KMS-11 (cell line): Measurements from ENCODE around the gene ARHGEF40.

Experiments
- H2AFZ ChIP-seq: fragments of 200-600 bp; sonication (generic); 2 replicates; pipeline ENCODE4 v1.6.1; 2016; ENCODE audit warnings: antibody characterized with exemption, mixed run types, low read depth
- H3K27ac ChIP-seq: fragments of 200-600 bp; sonication (generic); 2 replicates; pipeline ENCODE4 v1.6.1; 2016; ENCODE audit warnings: mild to moderate bottlenecking, mixed run types
- H3K27me3 ChIP-seq: fragments of 200-600 bp; sonication (generic); 2 replicates; pipeline ENCODE4 v1.6.1; 2017; ENCODE audit warnings: mild to moderate bottlenecking, low read depth, mixed run types, moderate library complexity; ENCODE audit not compliant: insufficient read depth
- H3K36me3 ChIP-seq: fragments of 200-600 bp; sonication (generic); 2 replicates; pipeline ENCODE4 v1.6.1; 2017; ENCODE audit warnings: mild to moderate bottlenecking, mixed run types; ENCODE audit not compliant: insufficient read depth
- H3K4me1 ChIP-seq: fragments of 200-600 bp; sonication (generic); 2 replicates; pipeline ENCODE4 v1.6.1; 2016; ENCODE audit warnings: mild to moderate bottlenecking, low read depth, mixed run types; ENCODE audit not compliant: poor library complexity, severe bottlenecking
- H3K4me2 ChIP-seq: fragments of 200-600 bp; sonication (generic); 2 replicates; pipeline ENCODE4 v1.7.0; 2016; ENCODE audit warnings: mild to moderate bottlenecking, mixed run types
- H3K4me3 ChIP-seq: fragments of 200-600 bp; sonication (generic); IDR thresholded peaks from 2 replicates; pipeline ENCODE4 v1.6.1; 2017; ENCODE audit warnings: low read depth, low read length, mixed read lengths; ENCODE audit not compliant: insufficient read depth
- H3K79me2 ChIP-seq: fragments of 200-600 bp; sonication (generic); 2 replicates; pipeline ENCODE4 v1.6.1; 2016; ENCODE audit warnings: low read depth, mixed run types; ENCODE audit not compliant: insufficient read depth
- H3K9ac ChIP-seq: fragments of 200-600 bp; sonication (generic); 2 replicates; pipeline ENCODE4 v1.6.1; 2016; ENCODE audit warnings: mild to moderate bottlenecking, mixed run types
- H4K20me1 ChIP-seq: fragments of 200-600 bp; sonication (generic); 2 replicates; pipeline ENCODE4 v1.6.1; 2016; ENCODE audit warnings: mild to moderate bottlenecking, mixed run types; ENCODE audit not compliant: insufficient read depth
- CTCF ChIP-seq: fragments of 200-600 bp; sonication (generic); conservative IDR thresholded peaks from 2 replicates; pipeline ENCODE4 v1.6.1; 2017; ENCODE audit warnings: low read depth, mild to moderate bottlenecking, antibody characterized with exemption, low read length, moderate library complexity, mixed read lengths

Gene ARHGEF40

GRCh38 chr14:21026274-21026987 lies 43.7 kb upstream of the ARHGEF40 start:
- Histone ChIP-seq H3K27ac (no peak overlapping the region), H3K9ac (no peak overlapping the region), H3K4me3 (no peak overlapping the region), H2AFZ (no peak overlapping the region), H3K4me1 (no peaks in the 10 kb centered on the region), H3K79me2 (no peaks in the 10 kb centered on the region), H3K36me3 (no peaks in the 10 kb centered on the region), H3K4me2 (no peak overlapping the region), H4K20me1 (no peaks in the 10 kb centered on the region), H3K27me3 (no peaks in the 10 kb centered on the region)
- TF ChIP-seq CTCF: no peak

GRCh38 chr14:21026988-21027315 lies 43.2 kb upstream of the ARHGEF40 start:
- Histone ChIP-seq H3K4me1 (no peaks in the 10 kb centered on the region), H3K79me2 (no peaks in the 10 kb centered on the region), H3K4me3 (no peak overlapping the region), H3K9ac (no peak overlapping the region), H3K27ac (no peak overlapping the region), H2AFZ (no peak overlapping the region), H3K4me2 (no peak overlapping the region), H3K36me3 (no peaks in the 10 kb centered on the region), H3K27me3 (no peaks in the 10 kb centered on the region), H4K20me1 (no peaks in the 10 kb centered on the region)
- TF ChIP-seq CTCF: no peak

GRCh38 chr14:21029917-21030316 lies 40.2 kb upstream of the ARHGEF40 start, which contains the start of gene TPPP2:
Gene TPPP2, plus strand, starts transcription at chr14:21030217. Its CDS starts 365 bp downstream, at chr14:21030582.
- no peaks in the 10 kb centered on the region for H3K4me1 ChIP-seq
- TF ChIP-seq CTCF: no peak
- H3K36me3 ChIP-seq: no peaks in the 10 kb centered on the region
- no peak within 1 kb of the TSS for H3K4me2 ChIP-seq
- no peak within 1 kb of the TSS for H3K9ac ChIP-seq
- H2AFZ ChIP-seq: no peak within 1 kb of the TSS
- H3K27me3 ChIP-seq: no peaks in the 10 kb centered on the region
- no peaks in the 10 kb centered on the region for H4K20me1 ChIP-seq
- H3K27ac ChIP-seq: no peak within 1 kb of the TSS
- no peaks in the 10 kb centered on the region for H3K79me2 ChIP-seq
- H3K4me3 ChIP-seq: no peak within 1 kb of the TSS

- Histone ChIP-seq H3K79me2 (no peaks in the 10 kb centered on the region), H3K27me3 (no peaks in the 10 kb centered on the region)
Observed at GRCh38 chr14:21030531-21030930, 39.6 kb upstream of the ARHGEF40 start.

More at GRCh38 chr14:21030531-21030930, 39.6 kb upstream of the ARHGEF40 start:
- TF ChIP-seq CTCF: no peak
- Histone ChIP-seq H3K27ac (no peak overlapping the region), H3K4me2 (no peak overlapping the region), H3K4me3 (no peak overlapping the region), H3K4me1 (no peaks in the 10 kb centered on the region), H2AFZ (no peak overlapping the region), H4K20me1 (no peaks in the 10 kb centered on the region), H3K36me3 (no peaks in the 10 kb centered on the region), H3K9ac (no peak overlapping the region)
